SW 1271 (cell line): ENCODE data around the gene IQSEC1.

Experiments used
- DNase-seq, 2 experiments: peaks; one replicate each; lab custom pipeline; 2025; lab: John Stamatoyannopoulos, UW

The IQSEC1 gene

DNA sequence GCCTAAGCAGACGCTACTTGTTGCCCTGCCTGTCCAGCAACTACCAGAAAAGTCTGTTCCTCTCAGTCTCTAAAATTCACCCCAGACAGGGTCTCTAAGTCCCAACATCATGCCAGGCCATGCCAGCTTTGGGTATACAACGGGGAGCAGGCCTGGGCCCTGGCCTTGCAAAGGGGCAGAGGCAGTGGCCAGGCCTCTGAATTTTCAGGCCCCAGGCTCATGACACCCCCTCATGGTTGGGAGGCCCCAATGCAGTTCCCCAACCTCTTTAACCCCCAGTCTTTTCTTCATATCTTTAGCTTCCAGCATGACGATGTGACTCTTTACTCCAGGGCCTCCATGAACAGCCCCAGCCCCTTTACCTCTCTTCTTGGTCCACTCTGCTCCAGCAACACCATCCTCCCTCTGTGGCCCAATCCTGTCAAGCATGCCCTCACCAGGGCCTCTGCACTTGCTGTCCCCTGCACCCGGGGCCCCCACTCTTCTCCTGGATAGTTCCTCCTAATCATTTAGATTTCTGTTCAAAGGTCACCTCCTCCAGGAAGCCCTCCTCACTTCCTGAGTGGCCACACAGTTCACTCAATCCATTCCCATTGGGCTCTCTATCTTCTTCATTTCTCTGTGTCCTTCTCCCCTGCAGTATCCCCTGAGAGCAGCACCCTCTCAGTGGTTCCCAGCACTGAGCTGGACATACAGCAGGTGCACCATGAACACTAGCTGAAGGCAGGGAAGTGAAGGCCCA is 4.8 kb downstream of the IQSEC1 start:
- DNase-seq, result no peak

- no peak for DNase-seq
Observed at GRCh38 chr3:13067778-13068177, 5.5 kb downstream of the IQSEC1 start.

DNA sequence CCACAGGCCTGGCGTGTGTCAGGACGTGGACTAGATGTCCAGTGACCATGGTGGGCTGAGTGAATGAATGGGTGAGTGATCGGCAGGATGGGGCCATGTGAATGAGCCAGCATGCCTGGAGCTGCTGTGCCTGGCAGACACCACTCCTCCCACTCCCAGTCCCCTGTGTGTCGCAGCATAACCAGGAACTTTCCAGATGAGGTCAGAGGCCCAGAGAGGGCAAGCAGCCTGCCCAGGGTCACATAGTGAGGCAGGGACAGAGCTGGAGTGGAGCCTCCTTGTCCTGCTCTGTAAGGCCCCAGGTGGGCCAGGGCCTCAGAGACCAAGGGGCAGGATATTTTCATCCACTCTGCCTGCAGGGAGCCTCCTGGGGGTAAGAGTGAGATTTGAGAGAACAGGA is 6.4 kb downstream of the IQSEC1 start:
- no peak for DNase-seq

DNA sequence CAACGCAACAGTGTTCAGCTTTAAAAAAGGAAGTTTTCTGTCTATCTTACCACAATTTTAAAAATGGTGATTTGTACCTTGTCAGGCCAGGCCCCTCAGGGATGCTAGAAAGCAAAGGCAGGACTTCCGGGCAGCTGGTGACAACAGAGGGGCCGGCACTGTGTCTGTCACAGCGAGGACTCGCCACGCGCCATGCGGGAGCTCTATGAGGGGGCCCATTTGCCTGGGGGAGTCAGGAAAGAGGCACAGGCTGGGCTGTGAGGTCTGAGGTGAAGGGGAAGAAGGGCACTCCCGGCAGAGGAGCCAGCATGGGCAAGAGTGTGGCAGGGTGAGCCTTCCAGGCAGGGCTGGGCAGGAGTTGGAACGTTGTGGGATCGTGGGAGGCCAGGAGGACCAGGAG is 7.0 kb downstream of the IQSEC1 start:
- DNase-seq, result no peak

DNA sequence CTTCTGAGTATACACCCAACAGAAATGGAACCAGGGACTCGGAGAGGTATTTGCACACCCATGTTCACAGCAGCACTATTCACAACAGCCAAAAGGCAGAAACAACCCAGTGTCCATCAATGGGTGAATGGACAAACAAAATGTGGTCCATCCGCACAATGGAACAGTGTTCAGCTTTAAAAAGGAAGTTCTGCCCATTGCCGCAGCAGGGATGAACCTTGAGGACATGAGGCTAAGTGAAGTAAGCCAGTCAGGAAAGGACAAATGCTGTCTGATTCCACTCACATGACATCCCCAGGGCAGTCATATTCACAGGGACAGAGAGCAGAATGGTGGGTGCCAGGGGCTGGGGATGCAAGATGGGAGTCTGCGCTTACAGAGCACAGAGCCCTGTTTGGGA is 7.5 kb downstream of the IQSEC1 start:
- DNase-seq, result no peak

- no peak for DNase-seq
Observed at GRCh38 chr3:13064964-13065363, 8.3 kb downstream of the IQSEC1 start.

DNA sequence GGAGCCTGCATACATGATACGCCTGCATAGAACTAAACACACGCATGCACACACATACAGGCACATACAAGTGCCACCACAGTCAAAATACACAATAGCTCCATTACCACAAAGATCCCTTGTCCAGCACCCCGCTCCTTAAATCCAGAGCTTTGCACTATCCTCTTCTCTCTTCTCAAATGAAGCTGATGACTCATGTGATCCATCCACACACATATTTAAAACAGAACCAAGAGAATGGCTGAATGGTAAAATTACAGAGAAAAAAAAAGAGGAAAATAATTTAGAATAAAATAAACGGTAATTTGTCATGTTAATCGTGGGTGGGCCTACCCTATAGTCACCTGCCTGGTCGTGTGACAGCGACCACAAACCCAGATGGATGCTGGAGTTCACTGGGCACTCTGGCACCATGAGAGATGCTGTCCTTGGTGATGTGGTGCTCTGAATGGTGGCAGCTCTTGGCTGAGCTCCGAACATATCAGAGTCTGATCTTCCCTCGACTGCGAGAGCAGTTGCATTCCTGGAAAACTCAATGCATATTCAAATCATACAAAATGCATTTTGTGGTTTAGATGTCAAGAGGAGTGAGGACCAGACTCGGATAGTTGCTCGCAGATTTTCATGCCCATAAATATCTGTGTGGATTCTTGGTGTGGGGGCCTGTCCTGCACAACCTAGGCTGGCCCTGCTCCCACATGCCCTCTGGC is 8.9 kb downstream of the IQSEC1 start:
- DNase-seq, result no peak

- peak in 1 of 2 experiments; percentile 25 for DNase-seq
Observed at GRCh38 chr3:13063225-13063624, 10.0 kb downstream of the IQSEC1 start.

GRCh38 chr3:13062647-13063046 is 10.6 kb downstream of the IQSEC1 start:
- DNase-seq, result no peak

DNA sequence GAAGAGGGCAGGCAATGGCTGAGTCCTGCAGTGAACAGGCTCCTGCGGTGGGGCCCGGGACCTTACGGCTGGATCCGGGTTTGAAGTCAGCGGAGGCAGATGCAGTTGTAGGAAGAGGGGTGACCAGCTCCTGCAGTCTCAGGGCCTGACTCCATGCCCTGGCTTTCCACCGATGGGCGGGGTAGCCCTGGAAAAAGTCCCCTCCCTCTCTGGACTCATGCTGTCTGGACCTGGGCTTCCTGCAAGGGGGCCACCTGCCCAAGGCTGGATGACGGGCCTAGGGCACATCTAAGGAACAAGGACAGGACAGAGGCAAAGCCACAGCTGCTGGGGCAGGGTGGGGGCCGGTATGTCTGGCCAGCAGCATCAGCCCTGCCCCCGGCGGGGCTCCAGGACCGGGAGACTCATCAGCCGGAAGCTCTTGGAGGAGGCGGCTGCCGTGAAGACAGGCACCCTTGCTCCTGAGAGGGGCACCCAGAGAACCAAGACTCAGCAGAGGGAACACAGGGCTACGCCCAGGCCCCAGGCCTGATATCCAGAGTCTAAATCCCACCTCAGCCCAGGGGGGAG is 12.8 kb downstream of the IQSEC1 start:
- no peak for DNase-seq

- no peak for DNase-seq
Observed at GRCh38 chr3:13058346-13059120, 14.7 kb downstream of the IQSEC1 start.

DNA sequence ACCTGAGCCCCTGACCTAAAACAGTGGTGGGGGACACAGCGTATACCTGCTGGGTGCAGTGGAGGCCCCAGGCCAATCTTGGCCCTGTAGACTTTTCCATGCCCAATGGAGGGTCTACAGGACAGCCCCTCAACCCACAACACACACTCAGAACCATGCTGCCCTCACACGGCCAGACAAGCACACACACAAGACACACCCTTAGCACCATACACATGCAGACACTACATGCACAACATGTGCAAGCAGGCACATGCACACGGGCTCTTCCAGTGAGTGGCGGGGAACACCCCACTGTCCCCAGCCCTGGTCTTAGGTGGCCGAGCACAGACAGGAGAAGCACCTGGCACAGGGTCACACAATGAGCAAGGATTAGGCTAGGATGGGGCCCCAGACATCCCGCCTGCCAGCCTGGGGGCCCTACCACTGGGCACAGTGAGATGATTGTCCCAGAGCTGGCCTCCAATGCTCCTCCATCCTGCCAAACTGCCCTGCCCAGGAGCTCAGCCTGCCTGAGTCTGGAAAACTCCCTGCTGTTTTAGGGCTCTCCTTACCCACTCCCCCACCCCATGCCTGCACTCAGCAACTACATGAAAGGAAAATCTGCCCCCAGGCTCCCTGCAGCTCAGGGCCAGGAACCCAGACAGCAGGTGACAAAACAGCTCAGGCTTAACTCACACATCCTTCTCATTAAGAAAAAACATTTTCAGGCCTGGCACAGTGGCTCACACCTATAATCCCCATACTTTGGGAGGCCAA is 15.8 kb downstream of the IQSEC1 start:
- DNase-seq, result no peak

DNA sequence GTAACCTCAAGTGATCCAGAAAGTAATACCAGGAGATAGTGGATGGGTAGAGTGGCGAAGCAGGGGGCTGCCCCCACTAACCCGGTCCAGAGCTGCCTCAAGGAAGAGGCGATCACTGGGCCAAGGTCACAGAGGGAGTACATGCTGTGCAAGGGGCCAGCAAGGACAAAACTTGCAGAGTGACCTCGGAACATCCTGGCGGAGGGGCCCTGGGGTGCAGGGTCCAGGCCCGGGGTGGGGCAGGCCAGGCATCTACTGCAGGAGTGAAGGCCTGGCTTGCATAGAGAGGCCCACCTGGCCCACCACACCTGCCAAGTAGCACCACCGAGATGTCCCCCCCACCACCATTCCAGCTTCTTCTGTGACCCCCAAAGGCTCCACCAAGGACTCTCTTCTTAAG is 17.6 kb downstream of the IQSEC1 start:
- no peak for DNase-seq

DNA sequence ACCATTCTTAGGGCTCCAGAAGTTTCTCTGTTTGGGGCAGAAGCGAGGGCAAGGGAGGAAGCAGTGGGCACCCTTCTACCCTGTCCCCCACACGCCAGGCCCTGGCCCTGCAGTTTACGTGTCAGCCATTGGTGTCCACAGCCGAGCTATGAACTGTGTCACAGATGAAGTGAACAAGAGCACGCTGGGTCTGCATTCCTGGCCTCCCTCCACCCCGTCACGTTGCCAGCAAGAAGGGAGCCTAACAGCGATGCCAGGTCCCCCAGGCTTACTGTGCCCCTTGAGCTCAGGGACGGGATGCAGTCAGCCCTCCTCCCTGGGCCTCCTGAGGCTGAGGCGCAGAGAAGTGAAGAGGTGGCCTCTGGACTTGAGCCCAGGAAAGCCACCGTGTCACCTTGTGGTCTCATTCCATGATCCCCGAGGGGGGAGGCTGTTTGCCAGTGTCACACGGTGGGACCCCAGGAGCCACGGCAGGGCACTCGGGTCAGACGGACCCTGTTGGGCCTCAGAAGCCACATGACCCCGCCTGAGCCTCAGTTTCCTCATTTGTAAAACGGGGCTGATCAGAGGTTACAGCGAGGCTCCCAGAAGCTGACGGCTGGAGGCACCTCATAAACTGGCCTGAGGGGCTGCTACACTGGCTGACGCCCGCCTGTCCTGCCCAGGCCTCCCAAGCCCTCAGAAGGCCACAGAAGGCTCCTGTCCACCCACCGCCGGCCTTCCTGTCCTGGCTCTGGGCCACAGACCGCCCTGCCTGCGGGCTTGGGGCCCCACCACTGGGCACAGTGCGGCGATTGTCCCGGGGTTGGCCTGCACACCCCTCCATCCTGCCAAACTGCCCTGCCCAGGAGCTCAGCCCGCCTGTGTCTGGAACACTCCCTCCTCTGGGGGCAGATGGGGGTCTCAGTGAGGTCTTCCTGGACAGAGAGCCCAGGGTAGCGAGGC is 18.6 kb downstream of the IQSEC1 start:
- no peak for DNase-seq

DNA sequence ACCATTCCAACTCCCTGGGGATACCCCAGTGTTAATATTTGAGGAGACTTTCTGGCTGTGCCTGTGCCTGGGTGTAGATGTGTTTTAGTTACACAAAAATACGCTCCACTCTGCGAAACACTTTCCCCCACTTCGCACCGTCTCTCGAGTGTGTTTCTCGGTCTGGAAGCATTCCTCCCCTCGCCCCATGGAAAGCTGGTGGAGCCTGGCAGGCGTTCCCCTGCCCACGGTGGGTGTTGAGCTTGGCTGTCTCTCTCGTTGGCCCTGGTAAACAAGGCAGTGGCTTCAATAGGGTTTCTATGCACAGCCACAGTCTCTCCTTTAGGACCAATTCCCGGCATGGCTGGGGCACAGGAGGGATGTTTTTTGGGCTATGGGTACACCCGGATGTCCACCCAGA is 19.3 kb downstream of the IQSEC1 start:
- DNase-seq, result no peak

DNA sequence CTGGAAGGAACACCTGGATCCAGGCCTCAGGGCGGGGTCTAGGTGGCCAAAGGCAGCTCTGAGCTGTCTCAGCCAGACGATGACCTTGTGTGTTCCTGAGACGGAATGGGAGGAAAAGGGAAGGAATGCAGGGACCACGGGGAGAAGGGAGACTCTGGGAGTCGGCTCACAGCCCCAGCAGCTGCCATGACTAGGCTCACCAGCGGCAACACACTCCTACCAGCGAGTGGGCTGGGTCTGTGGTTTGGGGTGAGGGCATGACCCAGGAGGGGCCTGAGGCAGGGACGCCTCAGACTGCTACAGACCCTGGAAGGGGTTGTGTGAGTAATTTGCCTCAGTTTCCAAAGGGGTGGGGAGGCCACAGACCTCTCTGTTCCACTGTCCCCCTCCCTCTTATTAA is 19.8 kb downstream of the IQSEC1 start:
- no peak for DNase-seq

DNA sequence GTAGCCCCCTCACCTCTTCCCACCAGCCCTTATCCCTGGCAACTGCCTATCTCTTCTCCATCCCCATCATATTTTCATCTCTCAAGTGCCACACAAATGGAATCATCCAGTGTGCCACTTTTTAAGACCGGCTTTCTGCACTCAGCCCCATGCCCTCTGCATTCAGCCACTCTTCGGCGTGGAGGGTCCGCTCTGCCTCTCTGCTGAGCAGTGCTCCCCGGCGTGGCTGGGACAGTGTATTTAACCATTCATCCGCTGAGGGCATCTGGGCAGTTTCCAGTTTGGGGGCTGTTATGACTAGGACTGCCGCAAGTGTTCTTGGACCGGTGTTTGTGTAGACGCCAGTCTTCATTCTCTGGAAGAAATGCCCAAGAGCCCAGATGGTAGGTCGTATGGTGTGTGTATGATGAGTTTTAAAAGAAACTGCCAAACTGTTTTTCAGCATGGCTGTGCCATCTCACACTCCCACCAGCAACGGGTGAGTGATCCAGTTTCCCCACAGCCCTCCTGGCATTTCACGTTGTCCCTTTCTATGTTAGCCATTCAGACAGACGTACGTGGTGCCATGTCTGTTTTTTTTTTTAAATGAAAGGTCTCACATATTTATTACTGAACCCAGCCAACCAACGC is 20.9 kb downstream of the IQSEC1 start:
- no peak for DNase-seq

GRCh38 chr3:13051581-13051980 is 21.6 kb downstream of the IQSEC1 start:
- no peak for DNase-seq

GRCh38 chr3:13051066-13051465 is 22.2 kb downstream of the IQSEC1 start:
- DNase-seq, result no peak

GRCh38 chr3:13050446-13050845 is 22.8 kb downstream of the IQSEC1 start:
- no peak for DNase-seq
